WTC11 (cell line): ENCODE results near the gene INHBB. TPM values are rescaled to one million over a fixed set of nuclear protein-coding genes. Genes with fewer than 3 reads are reported as not detected.

ENCODE experiments used
- ATAC-seq: fragments of 200-7000 bp; cut with Tn5 transposase; 2 replicates; pipeline ENCODE4 v1.10.0; 2021; ENCODE audit warnings: mild to moderate bottlenecking, moderate library complexity
- CTCF ChIA-PET: fragments of 300-600 bp; sonication (Branson Sonifier 250); formaldehyde crosslinking; loops from one replicate; lab custom pipeline; 2021; ENCODE audit warnings: antibody characterized with exemption; lab: Charles Lee
- POLR2A ChIA-PET: fragments of 350-600 bp; sonication (Branson Sonifier 250); formaldehyde crosslinking; loops from one replicate; lab custom pipeline; 2021; ENCODE audit warnings: antibody characterized with exemption; lab: Charles Lee
- DNase-seq: peaks from one replicate; pipeline ENCODE4 v3.0.0; 2021; ENCODE audit warnings: low spot score
- H3K27ac Mint-ChIP-seq: 2 replicates; pipeline ENCODE4 v1.8.0; 2021; ENCODE audit warnings: mixed read lengths
- H3K27me3 Mint-ChIP-seq: 2 replicates; pipeline ENCODE4 v1.8.0; 2021; ENCODE audit warnings: low read depth, mild to moderate bottlenecking, moderate library complexity, mixed read lengths
- H3K36me3 Mint-ChIP-seq: 2 replicates; pipeline ENCODE4 v1.8.0; 2021; ENCODE audit warnings: mixed read lengths
- H3K4me1 Mint-ChIP-seq: 2 replicates; pipeline ENCODE4 v1.8.0; 2022; ENCODE audit warnings: mixed read lengths
- H3K4me3 Mint-ChIP-seq: 2 replicates; pipeline ENCODE4 v1.8.0; 2021; ENCODE audit warnings: mild to moderate bottlenecking, moderate library complexity, mixed read lengths
- H3K9me3 Mint-ChIP-seq: 2 replicates; pipeline ENCODE4 v1.8.0; 2021; ENCODE audit warnings: mixed read lengths
- ATF2 ChIP-seq: sonication (generic); formaldehyde crosslinking; IDR thresholded peaks from 2 replicates; pipeline ENCODE4 v1.8.1; 2022; ENCODE audit warnings: low read depth, missing genetic modification reagents, borderline replicate concordance
- CBFB ChIP-seq: sonication (generic); formaldehyde crosslinking; IDR thresholded peaks from 2 replicates; pipeline ENCODE4 v1.8.1; 2022; ENCODE audit warnings: mild to moderate bottlenecking, low read depth, missing genetic modification reagents
- E2F5 ChIP-seq: sonication (generic); formaldehyde crosslinking; IDR thresholded peaks from 2 replicates; pipeline ENCODE4 v1.8.1; 2022; ENCODE audit warnings: mild to moderate bottlenecking, moderate library complexity, missing genetic modification reagents
- FOXK1 ChIP-seq: sonication (generic); formaldehyde crosslinking; IDR thresholded peaks from 2 replicates; pipeline ENCODE4 v1.8.0; 2022; ENCODE audit warnings: mild to moderate bottlenecking, moderate library complexity, missing genetic modification reagents
- GRHL2 ChIP-seq: fragments of 250-450 bp; sonication (Bioruptor Pico); IDR thresholded peaks from 2 replicates; pipeline ENCODE4 v1.8.0; 2022; ENCODE audit warnings: mild to moderate bottlenecking, moderate library complexity; ENCODE audit not compliant: insufficient replicate concordance, severe bottlenecking
- IRF2 ChIP-seq: sonication (generic); formaldehyde crosslinking; IDR thresholded peaks from 2 replicates; pipeline ENCODE4 v1.8.0; 2022; ENCODE audit warnings: low read depth, missing genetic modification reagents, borderline replicate concordance
- NFYB ChIP-seq: sonication (generic); formaldehyde crosslinking; conservative IDR thresholded peaks from 2 replicates; pipeline ENCODE4 v1.8.0; 2022; ENCODE audit warnings: low read depth, missing genetic modification reagents
- NR3C1 ChIP-seq: sonication (generic); formaldehyde crosslinking; conservative IDR thresholded peaks from 2 replicates; pipeline ENCODE4 v1.8.1; 2023; ENCODE audit warnings: low read depth, mild to moderate bottlenecking, missing genetic modification reagents
- SMAD4 ChIP-seq: sonication (generic); formaldehyde crosslinking; IDR thresholded peaks from 2 replicates; pipeline ENCODE4 v1.8.0; 2022; ENCODE audit warnings: mild to moderate bottlenecking, missing genetic modification reagents
- SP1 ChIP-seq: sonication (generic); formaldehyde crosslinking; conservative IDR thresholded peaks from 2 replicates; pipeline ENCODE4 v1.8.1; 2022; ENCODE audit warnings: missing genetic modification reagents
- TCF7 ChIP-seq: sonication (generic); formaldehyde crosslinking; IDR thresholded peaks from 2 replicates; pipeline ENCODE4 v1.8.0; 2022; ENCODE audit warnings: mild to moderate bottlenecking, low read depth, missing genetic modification reagents, moderate library complexity
- ZNF281 ChIP-seq: sonication (generic); formaldehyde crosslinking; IDR thresholded peaks from 2 replicates; pipeline ENCODE4 v1.8.0; 2023; ENCODE audit warnings: mild to moderate bottlenecking, missing genetic modification reagents
- ZNF396 ChIP-seq: fragments of 250-450 bp; sonication (Bioruptor Pico); IDR thresholded peaks from 2 replicates; pipeline ENCODE4 v1.8.0; 2021; ENCODE audit warnings: mild to moderate bottlenecking, moderate library complexity, borderline replicate concordance
- ZNF423 ChIP-seq: fragments of 250-450 bp; sonication (Bioruptor Pico); IDR thresholded peaks from 2 replicates; pipeline ENCODE4 v2.1.2; 2022; ENCODE audit warnings: mild to moderate bottlenecking, moderate library complexity
- ZNF671 ChIP-seq: fragments of 250-450 bp; sonication (Bioruptor Pico); IDR thresholded peaks from 2 replicates; pipeline ENCODE4 v1.8.0; 2021; ENCODE audit warnings: mild to moderate bottlenecking
- total RNA-seq: library from RNA; stranded (reverse); gene quantifications from 3 replicates; pipeline ENCODE4 v1.2.3, GENCODE V29; 2021
- TF ChIP-seq, protein P1 (sequence below): fragments of 250-450 bp; sonication (Bioruptor Pico); IDR thresholded peaks from 2 replicates; pipeline ENCODE4 v1.8.0; 2021; ENCODE audit warnings: mild to moderate bottlenecking
- TF ChIP-seq, protein P2 (sequence below): sonication (generic); formaldehyde crosslinking; IDR thresholded peaks from 2 replicates; pipeline ENCODE4 v1.8.1; 2022; ENCODE audit warnings: mild to moderate bottlenecking, missing genetic modification reagents, moderate library complexity, borderline replicate concordance
- TF ChIP-seq, protein P3 (sequence below): fragments of 250-450 bp; sonication (Bioruptor Pico); IDR thresholded peaks from 2 replicates; pipeline ENCODE4 v1.9.0; 2021; ENCODE audit warnings: mild to moderate bottlenecking, borderline replicate concordance

The INHBB gene
- total RNA-seq, 1 experiment from 2014 or later = 0.26 TPM

DNA sequence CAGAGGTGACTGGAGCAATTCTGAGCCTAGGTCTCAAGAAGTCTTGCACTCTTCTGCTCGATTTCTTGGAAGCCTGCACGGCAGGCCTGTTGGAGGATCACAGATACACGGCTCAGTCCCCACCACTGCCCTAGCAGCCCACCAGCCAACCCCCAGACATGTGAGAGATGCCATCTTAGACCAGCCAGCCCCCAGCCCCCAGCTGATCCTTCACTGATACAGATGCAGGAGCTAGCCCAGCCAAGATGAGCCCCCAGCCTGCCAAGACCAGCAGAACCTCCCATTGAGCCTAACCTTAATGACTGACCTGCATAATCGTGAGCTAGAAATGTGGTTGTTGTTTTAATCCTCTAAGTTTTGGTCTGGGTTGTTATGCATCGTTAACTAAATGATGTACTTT is 47.5 kb downstream of the INHBB start (continued):
- TF ChIP-seq, protein P1, sequence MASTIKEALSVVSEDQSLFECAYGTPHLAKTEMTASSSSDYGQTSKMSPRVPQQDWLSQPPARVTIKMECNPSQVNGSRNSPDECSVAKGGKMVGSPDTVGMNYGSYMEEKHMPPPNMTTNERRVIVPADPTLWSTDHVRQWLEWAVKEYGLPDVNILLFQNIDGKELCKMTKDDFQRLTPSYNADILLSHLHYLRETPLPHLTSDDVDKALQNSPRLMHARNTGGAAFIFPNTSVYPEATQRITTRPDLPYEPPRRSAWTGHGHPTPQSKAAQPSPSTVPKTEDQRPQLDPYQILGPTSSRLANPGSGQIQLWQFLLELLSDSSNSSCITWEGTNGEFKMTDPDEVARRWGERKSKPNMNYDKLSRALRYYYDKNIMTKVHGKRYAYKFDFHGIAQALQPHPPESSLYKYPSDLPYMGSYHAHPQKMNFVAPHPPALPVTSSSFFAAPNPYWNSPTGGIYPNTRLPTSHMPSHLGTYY (CRISPR knock-in tag) = no peak
- TF ChIP-seq ZNF671 (no peak), ATF2 (CRISPR knock-in tag) (no peak), ZNF396 (CRISPR knock-in tag) (no peak), IRF2 (CRISPR knock-in tag) (no peak), CBFB (no peak), ZNF423 (no peak)
- TF ChIP-seq, protein P2, sequence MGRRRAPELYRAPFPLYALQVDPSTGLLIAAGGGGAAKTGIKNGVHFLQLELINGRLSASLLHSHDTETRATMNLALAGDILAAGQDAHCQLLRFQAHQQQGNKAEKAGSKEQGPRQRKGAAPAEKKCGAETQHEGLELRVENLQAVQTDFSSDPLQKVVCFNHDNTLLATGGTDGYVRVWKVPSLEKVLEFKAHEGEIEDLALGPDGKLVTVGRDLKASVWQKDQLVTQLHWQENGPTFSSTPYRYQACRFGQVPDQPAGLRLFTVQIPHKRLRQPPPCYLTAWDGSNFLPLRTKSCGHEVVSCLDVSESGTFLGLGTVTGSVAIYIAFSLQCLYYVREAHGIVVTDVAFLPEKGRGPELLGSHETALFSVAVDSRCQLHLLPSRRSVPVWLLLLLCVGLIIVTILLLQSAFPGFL (CRISPR knock-in tag) = no peak
- TF ChIP-seq, protein P3, sequence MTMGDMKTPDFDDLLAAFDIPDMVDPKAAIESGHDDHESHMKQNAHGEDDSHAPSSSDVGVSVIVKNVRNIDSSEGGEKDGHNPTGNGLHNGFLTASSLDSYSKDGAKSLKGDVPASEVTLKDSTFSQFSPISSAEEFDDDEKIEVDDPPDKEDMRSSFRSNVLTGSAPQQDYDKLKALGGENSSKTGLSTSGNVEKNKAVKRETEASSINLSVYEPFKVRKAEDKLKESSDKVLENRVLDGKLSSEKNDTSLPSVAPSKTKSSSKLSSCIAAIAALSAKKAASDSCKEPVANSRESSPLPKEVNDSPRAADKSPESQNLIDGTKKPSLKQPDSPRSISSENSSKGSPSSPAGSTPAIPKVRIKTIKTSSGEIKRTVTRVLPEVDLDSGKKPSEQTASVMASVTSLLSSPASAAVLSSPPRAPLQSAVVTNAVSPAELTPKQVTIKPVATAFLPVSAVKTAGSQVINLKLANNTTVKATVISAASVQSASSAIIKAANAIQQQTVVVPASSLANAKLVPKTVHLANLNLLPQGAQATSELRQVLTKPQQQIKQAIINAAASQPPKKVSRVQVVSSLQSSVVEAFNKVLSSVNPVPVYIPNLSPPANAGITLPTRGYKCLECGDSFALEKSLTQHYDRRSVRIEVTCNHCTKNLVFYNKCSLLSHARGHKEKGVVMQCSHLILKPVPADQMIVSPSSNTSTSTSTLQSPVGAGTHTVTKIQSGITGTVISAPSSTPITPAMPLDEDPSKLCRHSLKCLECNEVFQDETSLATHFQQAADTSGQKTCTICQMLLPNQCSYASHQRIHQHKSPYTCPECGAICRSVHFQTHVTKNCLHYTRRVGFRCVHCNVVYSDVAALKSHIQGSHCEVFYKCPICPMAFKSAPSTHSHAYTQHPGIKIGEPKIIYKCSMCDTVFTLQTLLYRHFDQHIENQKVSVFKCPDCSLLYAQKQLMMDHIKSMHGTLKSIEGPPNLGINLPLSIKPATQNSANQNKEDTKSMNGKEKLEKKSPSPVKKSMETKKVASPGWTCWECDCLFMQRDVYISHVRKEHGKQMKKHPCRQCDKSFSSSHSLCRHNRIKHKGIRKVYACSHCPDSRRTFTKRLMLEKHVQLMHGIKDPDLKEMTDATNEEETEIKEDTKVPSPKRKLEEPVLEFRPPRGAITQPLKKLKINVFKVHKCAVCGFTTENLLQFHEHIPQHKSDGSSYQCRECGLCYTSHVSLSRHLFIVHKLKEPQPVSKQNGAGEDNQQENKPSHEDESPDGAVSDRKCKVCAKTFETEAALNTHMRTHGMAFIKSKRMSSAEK = no peak

DNA sequence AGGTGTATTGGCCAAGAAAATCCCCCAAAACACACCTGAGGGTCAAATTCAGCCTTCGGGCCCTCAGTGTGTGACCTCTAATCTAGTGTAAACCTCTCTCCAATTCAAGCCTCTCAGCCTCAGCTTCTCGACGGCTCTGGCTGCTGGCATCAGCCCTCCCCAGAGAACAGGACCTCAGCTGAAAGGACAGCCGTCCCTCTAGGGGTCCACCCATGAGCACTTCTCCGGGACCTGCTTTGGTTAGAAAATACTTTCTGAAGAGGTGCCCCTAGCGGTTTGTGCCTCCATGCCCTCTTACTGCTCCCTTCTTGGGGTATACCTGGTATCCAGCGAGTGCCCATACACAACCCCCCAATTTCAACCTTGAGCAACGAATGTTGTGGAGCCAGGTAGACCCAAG is 48.8 kb downstream of the INHBB start:
- H3K27me3 Mint-ChIP-seq = peaks cover 11% of the 10 kb centered on the region
- H3K4me3 Mint-ChIP-seq = no peak overlapping the region
- no peak overlapping the region for H3K27ac Mint-ChIP-seq
- DNase-seq (no peak), ATAC-seq (no peak)
- ChIA-PET POLR2A (interaction anchor here (0.7 kb wide), 1 partner anchor 10 kb away, joined by 3 read pairs; no protein-coding TSS in a partner anchor), CTCF (interaction anchor here (0.8 to 2.9 kb wide), 7 partner anchors 11 to 319 kb away, joined by 3 to 14 read pairs (median 6); no protein-coding TSS in a partner anchor)
- H3K4me1 Mint-ChIP-seq = peaks cover 7% of the 10 kb centered on the region
- H3K9me3 Mint-ChIP-seq = no peaks in the 10 kb centered on the region
- TF ChIP-seq CBFB (no peak), E2F5 (CRISPR knock-in tag) (no peak), GRHL2 (CRISPR knock-in tag) (no peak), SMAD4 (no peak), ZNF423 (no peak), SP1 (CRISPR knock-in tag) (no peak), ZNF281 (CRISPR knock-in tag) (no peak), NR3C1 (no peak), TCF7 (CRISPR knock-in tag) (no peak), NFYB (CRISPR knock-in tag) (no peak), FOXK1 (no peak)
- TF ChIP-seq, protein P2 (CRISPR knock-in tag) = no peak
- no peaks in the 10 kb centered on the region for H3K36me3 Mint-ChIP-seq
